Prostate gland (tissue), 2 donors: Measurements from ENCODE around the gene SLC25A26. TPM values are rescaled to one million over a fixed set of nuclear protein-coding genes. Genes with fewer than 3 reads are reported as not detected.
"Not testable (repeated sequence)": the region's sequence is repeated elsewhere in the genome, so short reads cannot be mapped to it uniquely, and the experiment has no call there.

Experiments used
- DNase-seq: peaks from one replicate; pipeline ENCODE4 v3.0.0-alpha.2; 2019; ENCODE audit warnings: low spot score
- H3K27ac ChIP-seq, 2 donors: fragments of 200-600 bp; sonication (generic); 2 replicates each; pipeline ENCODE4 v1.5.1; 2017 to 2019
- H3K27me3 ChIP-seq: fragments of 200-600 bp; sonication (generic); replicated peaks from 2 replicates; pipeline ENCODE4 v1.5.1; 2019; ENCODE audit not compliant: insufficient read depth
- H3K36me3 ChIP-seq, 2 donors: fragments of 200-600 bp; sonication (generic); 1 replicate in 1 of 2; 2 replicates in 1 of 2; pipeline versions ENCODE4 v1.5.1 to v1.8.1; 2017 to 2019
- H3K4me1 ChIP-seq: fragments of 200-600 bp; sonication (generic); replicated peaks from 2 replicates; pipeline ENCODE4 v1.5.1; 2019
- H3K4me3 ChIP-seq, 2 donors: fragments of 200-600 bp; sonication (generic); 2 replicates each; pipeline ENCODE4 v1.5.1; 2017 to 2019
- H3K9me3 ChIP-seq: fragments of 200-600 bp; sonication (generic); 2 replicates; pipeline ENCODE4 v1.5.1; 2017
- POLR2A ChIP-seq: fragments of 450-650 bp; IDR thresholded peaks from one replicate; pipeline ENCODE4 v1.6.1; 2016; ENCODE audit warnings: antibody characterized with exemption, mild to moderate bottlenecking
- POLR2AphosphoS5 ChIP-seq: sonication (generic); formaldehyde crosslinking; IDR thresholded peaks from one replicate; pipeline ENCODE4 v1.6.1; 2017; ENCODE audit warnings: antibody characterized with exemption
- WGBS: methylation state at CpG from one replicate; pipeline ENCODE4 v1.1.5; 2018; 5-methylcytosine and 5-hydroxymethylcytosine counted together
- intact Hi-C: fragments of 100-400 bp; cut with DNase I; formaldehyde crosslinking; loops from one replicate; pipeline ENCODE4 v1.14.2; 2022
- total RNA-seq, 2 donors: library from RNA; depleted of rRNA; stranded (reverse); fragments of >200 nt; gene quantifications; one replicate each; pipeline ENCODE4 v1.1.0, GENCODE V29; 2016
- TF ChIP-seq, protein P1 (sequence below), 4 experiments: fragments of 200-600 bp in 2 of 4; fragments of 450-650 bp in 2 of 4; sonication (generic) in 2 of 4; IDR thresholded peaks; 1 replicate in 3 of 4; 2 replicates in 1 of 4; pipeline ENCODE4 v1.5.1; 2016 to 2019; ENCODE audit warnings: antibody characterized with exemption in 4 of 4, mild to moderate bottlenecking in 2 of 4, moderate library complexity in 2 of 4

SLC25A26 gene
- total RNA-seq, 2 donors from 2014 or later: 24.4 to 32.3 TPM

DNA sequence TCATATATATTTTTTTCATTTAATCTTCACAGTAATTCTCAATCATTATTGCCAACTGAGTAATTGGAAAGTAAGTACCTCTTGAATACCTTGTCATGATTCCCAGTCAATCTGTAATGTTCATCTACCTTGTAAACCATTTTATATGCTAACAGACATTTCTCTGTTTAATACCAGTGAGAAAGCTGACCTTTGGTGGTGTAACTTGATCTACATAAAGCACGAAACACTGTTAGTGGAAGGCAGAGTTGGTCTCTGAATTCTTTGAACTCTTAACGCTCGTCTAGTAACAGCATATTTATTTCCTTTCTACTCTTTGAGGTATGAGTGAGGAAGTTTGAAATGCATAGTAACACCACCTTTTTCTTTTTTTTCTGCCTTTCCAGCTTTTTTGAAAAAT is 59.5 kb downstream of the SLC25A26 start:
- Histone ChIP-seq H3K27ac (no peak overlapping the region), H3K9me3 (no peaks in the 10 kb centered on the region), H3K4me1 (no peaks in the 10 kb centered on the region), H3K27me3 (no peaks in the 10 kb centered on the region), H3K4me3 (no peak overlapping the region), H3K36me3 (no peaks in the 10 kb centered on the region)
- intact Hi-C loops: loop anchor here (5.0 to 10.0 kb wide), 2 partner anchors 117 to 224 kb away; partner anchors contain the start of gene LRIG1
- TF ChIP-seq POLR2A (no peak), POLR2AphosphoS5 (no peak)
- TF ChIP-seq, protein P1, sequence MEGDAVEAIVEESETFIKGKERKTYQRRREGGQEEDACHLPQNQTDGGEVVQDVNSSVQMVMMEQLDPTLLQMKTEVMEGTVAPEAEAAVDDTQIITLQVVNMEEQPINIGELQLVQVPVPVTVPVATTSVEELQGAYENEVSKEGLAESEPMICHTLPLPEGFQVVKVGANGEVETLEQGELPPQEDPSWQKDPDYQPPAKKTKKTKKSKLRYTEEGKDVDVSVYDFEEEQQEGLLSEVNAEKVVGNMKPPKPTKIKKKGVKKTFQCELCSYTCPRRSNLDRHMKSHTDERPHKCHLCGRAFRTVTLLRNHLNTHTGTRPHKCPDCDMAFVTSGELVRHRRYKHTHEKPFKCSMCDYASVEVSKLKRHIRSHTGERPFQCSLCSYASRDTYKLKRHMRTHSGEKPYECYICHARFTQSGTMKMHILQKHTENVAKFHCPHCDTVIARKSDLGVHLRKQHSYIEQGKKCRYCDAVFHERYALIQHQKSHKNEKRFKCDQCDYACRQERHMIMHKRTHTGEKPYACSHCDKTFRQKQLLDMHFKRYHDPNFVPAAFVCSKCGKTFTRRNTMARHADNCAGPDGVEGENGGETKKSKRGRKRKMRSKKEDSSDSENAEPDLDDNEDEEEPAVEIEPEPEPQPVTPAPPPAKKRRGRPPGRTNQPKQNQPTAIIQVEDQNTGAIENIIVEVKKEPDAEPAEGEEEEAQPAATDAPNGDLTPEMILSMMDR (IDR thresholded peaks at IDR 0.05): no peak
- WGBS: 38% methylated on average over 3 of the region's 3 CpGs
- DNase-seq: no peak

DNA sequence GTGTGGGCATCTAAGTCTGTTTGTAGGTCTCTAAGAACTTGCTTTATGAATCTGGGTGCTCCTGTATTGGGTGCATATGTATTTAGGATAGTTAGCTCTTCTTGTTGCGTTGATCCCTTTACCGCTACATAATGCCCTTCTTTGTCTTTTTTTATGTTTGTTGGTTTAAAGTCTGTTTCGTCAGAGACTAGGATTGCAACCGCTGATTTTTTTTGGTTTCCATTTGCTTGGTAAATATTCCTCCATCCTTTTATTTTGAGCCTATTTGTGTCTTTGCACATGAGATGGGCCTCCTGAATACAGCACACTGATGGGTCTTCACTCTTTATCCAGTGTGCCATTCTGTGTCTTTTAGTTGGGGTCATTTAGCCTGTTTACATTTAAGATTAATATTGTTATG is 71.1 kb downstream of the SLC25A26 start:
- H3K36me3 ChIP-seq, intact Hi-C loops, H3K27ac ChIP-seq: not testable (repeated sequence)

DNA sequence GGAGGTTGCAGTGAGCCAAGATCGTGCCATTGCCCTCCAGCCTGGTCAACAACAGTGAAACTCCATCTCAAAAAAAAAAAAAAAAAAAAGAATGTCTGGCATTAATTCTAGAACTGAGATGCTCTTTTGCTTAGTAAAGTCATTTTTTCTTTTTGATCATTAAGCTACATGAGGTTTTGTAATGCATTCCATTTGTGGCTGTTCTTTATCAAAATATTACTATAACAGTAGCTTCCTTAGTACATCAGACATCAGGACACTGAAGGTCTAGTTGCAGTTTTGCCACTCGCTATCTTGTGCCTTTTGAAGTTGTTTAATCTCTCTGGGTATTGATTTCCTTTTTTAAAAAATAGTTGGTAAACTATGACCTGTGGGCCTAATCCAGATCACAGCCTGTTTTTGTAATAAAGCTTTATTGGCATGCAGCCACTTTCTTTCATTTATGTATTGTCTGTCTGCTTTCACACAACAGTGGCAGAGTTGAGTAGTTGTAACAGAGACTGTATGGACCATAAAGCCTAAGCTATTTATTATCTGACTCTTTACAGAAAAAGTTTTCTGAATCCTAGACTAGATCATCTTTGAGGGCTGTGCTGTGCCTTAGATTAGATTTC is 76.6 kb downstream of the SLC25A26 start:
- WGBS: 96% methylated on average over 2 of the region's 2 CpGs
- H3K9me3 ChIP-seq: no peaks in the 10 kb centered on the region
- no peaks in the 10 kb centered on the region for H3K36me3 ChIP-seq
- H3K27ac ChIP-seq: no peak overlapping the region
- TF ChIP-seq POLR2AphosphoS5: no peak
- TF ChIP-seq, protein P1 (IDR thresholded peaks at IDR 0.05): no peak
- intact Hi-C loops: no loop called here
- H3K27me3 ChIP-seq: no peaks in the 10 kb centered on the region
- H3K4me3 ChIP-seq: no peak overlapping the region
- H3K4me1 ChIP-seq: no peaks in the 10 kb centered on the region
- DNase-seq: no peak

More for the DNA sequence above, 71.1 kb downstream of the SLC25A26 start:
- not testable (repeated sequence) for DNase-seq, H3K4me3 ChIP-seq, H3K4me1 ChIP-seq, H3K9me3 ChIP-seq, H3K27me3 ChIP-seq
- 81% methylated on average over 4 of the region's 4 CpGs for WGBS

DNA sequence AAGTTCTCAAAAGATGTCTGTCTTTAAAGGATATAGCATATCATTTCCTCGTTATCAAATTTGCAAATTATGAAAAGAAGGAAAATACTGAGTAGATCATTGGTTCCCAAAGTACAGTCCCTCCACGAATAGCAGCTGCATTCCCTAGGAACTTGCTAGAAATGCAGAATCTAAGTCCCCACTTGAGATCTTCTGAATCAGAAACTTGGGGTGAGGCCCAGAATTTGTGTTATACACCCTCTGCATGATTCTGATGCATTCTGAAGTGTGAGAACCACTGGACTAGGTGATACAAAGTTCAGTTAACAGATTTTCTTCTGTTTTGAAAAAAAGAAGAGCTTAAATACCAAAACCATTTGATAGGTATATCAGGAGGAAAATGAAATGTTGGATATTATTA is 77.1 kb downstream of the SLC25A26 start:
- WGBS: 79% methylated on average over 2 of the region's 2 CpGs
- Histone ChIP-seq H3K27me3 (no peaks in the 10 kb centered on the region), H3K27ac (no peak overlapping the region), H3K4me3 (no peak overlapping the region), H3K4me1 (no peaks in the 10 kb centered on the region), H3K36me3 (no peaks in the 10 kb centered on the region), H3K9me3 (no peaks in the 10 kb centered on the region)
- intact Hi-C loops: no loop called here
- TF ChIP-seq, protein P1 (IDR thresholded peaks at IDR 0.05): no peak
- no peak for TF ChIP-seq POLR2A
- no peak for TF ChIP-seq POLR2AphosphoS5
- no peak for DNase-seq

DNA sequence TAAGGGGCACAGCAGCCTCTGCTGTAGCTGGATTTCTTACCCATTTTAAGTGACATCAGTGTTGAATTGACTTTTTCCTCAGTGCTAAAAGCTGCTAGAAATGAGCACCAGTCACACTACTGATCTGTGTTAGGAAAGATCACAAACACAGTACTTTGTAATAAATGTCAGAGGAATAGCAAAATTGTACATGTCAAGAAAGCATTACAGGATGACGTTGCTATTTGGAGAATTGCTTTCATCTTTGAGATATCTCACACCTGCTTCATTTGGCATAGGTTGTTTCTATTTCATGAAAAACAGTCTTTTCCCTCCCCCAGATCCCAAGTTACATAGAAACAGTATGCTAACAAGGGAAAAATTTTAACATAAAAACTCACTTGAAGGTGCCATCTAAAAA is 77.8 kb downstream of the SLC25A26 start:
- H3K27ac ChIP-seq: no peak overlapping the region
- whole genome bisulfite sequencing: 22% methylated on average over 1 of the region's 1 CpG
- H3K4me3 ChIP-seq: no peak overlapping the region
- no peaks in the 10 kb centered on the region for H3K36me3 ChIP-seq
- DNase-seq: no peak
- H3K27me3 ChIP-seq: no peaks in the 10 kb centered on the region
- no peaks in the 10 kb centered on the region for H3K9me3 ChIP-seq
- TF ChIP-seq POLR2A (no peak), POLR2AphosphoS5 (no peak)
- TF ChIP-seq, protein P1 (IDR thresholded peaks at IDR 0.05): no peak
- intact Hi-C loops: no loop called here
- no peaks in the 10 kb centered on the region for H3K4me1 ChIP-seq

DNA sequence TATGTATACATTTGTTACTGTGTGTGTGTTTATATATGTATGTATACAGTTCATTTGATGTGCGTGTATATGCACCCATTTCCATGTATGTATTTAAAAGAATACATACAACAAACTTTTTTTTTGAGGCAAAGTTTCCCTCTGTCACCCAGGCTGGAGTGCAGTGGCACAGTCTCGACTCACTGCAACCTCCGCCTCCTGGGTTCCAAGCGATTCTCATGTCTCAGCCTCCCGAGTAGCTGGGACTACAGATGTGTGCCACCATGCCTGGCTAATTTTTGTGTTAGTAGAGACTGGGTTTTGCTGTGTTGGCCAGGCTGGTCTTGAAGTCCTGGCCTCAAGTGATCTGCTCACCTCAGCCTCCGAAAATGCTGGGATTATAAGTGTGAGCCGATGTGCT is 78.3 kb downstream of the SLC25A26 start:
- H3K27ac ChIP-seq, intact Hi-C loops, DNase-seq, H3K4me1 ChIP-seq, H3K4me3 ChIP-seq, H3K9me3 ChIP-seq, H3K27me3 ChIP-seq, H3K36me3 ChIP-seq: not testable (repeated sequence)
- 76% methylated on average over 7 of the region's 7 CpGs for WGBS
